Renal cortical epithelial cell (primary cell): Measurements from ENCODE around the gene SI. TPM values are rescaled to one million over a fixed set of nuclear protein-coding genes. Genes with fewer than 3 reads are reported as not detected.
A peak's percentile ranks its signal among the peaks of the same experiment; 100 is the strongest.
"Not testable (repeated sequence)": the region's sequence is repeated elsewhere in the genome, so short reads cannot be mapped to it uniquely, and the experiment has no call there.

Experiments
- DNase-seq: peaks from one replicate; pipeline ENCODE4 v3.0.0-alpha.2; 2011; ENCODE audit warnings: low read depth
- total RNA-seq: library from RNA; depleted of rRNA; stranded (reverse); fragments of >200 nt; gene quantifications from 2 replicates; pipeline ENCODE4 v1.2.3, GENCODE V29; 2014

Gene SI
- not detected in 2 replicates for total RNA-seq

- DNase-seq, result no peak
Observed at GRCh38 chr3:165078293-165078692, at the start of gene SI. Gene SI (minus strand): TSS chr3:165078496. CDS start chr3:165076012, 2,484 bp downstream.

- DNase-seq, result no peak
Observed at GRCh38 chr3:165125836-165126235, 47.5 kb upstream of the SI start.

DNA sequence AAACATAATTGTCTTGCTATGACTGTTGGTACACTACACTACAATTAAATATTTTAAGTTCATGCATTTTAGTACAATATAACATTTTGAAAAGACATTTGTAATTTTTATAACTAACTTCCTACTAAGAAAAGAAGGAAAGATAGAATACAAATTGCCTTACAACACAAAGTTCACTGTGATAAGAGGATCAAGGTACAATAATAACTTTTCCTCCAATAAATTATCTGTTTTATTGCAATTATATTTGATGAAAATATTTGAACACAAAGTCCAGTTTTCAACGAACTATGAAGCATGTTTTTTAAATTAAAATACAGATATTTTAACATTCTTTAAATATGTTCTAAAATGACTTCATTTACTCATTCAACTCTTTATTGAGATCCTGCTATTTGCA, 33.1 kb upstream of the SI start:
- DNase-seq, result no peak

GRCh38 chr3:165103616-165104015, 25.3 kb upstream of the SI start:
- DNase-seq, result no peak

GRCh38 chr3:165082650-165083049, 4.4 kb upstream of the SI start:
- no peak for DNase-seq

DNA sequence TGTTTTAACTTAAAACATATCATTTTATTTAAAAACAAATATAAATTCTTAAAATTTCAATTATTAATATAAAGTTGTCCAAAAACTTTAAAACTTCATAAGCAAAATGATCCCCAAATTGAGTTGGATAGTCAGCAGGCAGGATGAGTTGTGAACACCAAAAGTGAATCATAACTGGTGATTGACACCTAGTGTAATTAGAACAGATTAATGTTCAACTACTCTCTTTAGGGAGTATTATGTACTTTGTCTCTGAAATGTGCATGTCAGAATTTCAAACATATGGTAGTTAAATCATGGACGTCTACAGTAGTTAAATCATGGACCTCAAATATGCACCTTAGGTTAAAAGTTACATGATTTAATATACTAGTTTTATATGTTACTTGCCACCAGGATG, 2.9 kb upstream of the SI start:
- no peak for DNase-seq

GRCh38 chr3:165075695-165076094, 2.6 kb downstream of the SI start:
- no peak for DNase-seq

DNA sequence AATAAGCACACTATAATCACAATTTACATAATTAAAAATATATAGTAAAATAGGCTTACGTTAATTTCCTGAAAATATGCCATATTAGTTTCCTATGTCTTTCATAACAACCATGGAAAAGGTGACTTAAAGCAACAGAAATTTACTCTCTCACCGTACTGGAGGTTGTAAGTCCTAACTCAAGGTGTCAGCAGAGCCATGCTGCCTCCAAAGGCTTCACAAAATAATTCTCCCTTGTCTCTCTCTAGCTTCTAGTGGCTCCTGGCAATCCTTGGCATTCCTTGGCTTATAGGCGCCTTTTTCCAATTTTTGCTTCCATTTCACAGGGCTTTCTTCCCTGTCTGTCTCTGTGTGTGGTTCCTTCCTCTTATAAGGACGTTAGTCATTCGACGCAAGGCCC, 7.6 kb downstream of the SI start:
- no peak for DNase-seq

DNA sequence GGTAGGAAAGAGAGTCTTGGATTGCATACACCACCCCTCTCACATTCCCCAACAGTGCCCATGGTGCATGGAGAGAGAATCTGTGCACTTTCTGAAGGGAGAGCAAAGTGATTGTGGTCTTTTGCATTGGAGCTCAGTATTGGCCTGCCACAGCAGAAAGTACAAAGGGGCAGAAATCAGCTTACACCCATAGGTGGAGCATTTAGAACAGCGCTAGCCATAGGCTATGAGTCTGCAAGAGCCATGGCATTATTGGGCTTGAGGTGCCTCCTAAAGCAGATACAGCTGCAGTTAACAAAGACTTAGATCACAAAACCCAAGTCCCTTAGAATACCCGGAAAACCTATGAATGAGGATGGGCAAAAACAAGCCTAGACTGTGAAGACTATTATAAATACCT, 21.8 kb downstream of the SI start:
- no peak for DNase-seq

GRCh38 chr3:165040186-165040585, 38.1 kb downstream of the SI start:
- DNase-seq, result no peak

DNA sequence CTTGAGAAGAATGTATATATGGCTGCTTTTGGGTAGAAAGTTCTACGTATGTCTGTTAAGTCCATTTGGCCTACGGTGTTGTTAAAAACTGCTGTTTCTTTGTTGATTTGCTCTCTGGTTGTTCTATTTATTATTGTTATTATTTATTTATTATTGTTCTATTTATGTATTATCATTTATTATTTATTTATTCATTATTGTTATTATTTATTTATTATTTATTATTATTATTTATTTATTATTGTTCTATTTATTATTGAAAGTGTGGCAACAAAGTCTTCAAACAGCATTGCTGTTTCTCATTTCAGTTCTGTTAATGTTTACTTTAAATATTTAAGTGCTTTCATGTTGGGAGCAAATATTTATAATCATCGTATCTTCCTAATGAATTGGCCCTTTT, 66.7 kb downstream of the SI start:
- no peak for DNase-seq

GRCh38 chr3:164984947-164985346, 93.3 kb downstream of the SI start:
- DNase-seq, result no peak

- no peak for DNase-seq
Observed at GRCh38 chr3:164962610-164963009, 115.7 kb downstream of the SI start.

DNA sequence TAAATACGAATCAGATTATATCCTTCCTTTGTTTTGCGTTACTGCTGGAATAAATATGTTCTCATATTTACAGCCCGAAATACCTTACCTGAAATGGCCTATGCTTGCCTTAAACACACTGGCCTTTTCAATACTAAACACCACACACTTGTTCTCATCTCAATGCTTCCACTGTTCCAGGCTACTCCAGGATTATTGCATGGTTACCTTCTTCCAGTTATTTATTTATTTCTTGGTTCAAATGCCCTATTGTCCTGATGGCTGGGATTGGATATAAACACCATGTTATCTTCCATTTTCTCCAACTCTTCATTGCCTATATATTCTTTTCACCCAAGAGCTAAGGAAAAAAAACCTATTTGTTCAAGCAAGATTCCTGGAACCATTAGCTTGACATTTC, 125.3 kb downstream of the SI start:
- no peak for DNase-seq

DNA sequence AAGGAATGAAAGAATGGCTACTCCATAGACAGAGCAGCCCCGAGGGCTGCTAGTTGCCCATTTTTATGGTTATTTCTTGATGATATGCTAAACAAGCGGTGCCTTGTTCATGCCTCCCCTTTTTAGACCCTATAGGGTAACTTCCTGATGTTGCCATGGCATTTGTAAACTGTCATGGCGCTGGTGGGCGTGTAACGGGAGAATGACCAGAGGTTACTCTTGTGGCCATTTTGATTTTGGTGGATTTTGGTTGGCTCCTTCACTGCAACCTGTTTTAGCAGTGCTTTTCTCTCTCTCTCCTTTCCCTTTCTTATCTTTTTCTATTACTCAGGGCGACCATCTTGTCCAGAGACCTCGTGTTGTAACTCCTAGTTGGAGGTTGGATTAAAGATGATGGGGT, 126.9 kb downstream of the SI start:
- DNase-seq, result not testable (repeated sequence)

- peak; percentile 79 for DNase-seq
Observed at GRCh38 chr3:164940745-164941144, 137.6 kb downstream of the SI start.

- no peak for DNase-seq
Observed at GRCh38 chr3:164929642-164930041, 148.7 kb downstream of the SI start.

Other genes with a start within 250 kb of the SI start
- not detected in 2 replicates for gene SLITRK3, start 117.9 kb upstream of the SI start, total RNA-seq